Stomach smooth muscle (tissue), 2 donors: Measurements from ENCODE around the gene PLEKHA6.
A peak's percentile ranks its signal among the peaks of the same experiment; 100 is the strongest.

Experiments used
- H3K27ac ChIP-seq: one replicate; pipeline ENCODE4 v1.7.0; 2013; ENCODE audit warnings: mild to moderate bottlenecking, low read length, inconsistent platforms
- H3K27me3 ChIP-seq, 2 donors: one replicate each; pipeline ENCODE4 v1.7.0; 2013; ENCODE audit warnings: low read length in 2 of 2; ENCODE audit not compliant: insufficient read depth in 2 of 2, control insufficient read depth in 1 of 2
- H3K36me3 ChIP-seq, 2 donors: one replicate each; pipeline ENCODE4 v1.7.0; 2013; ENCODE audit warnings: low read length in 2 of 2; ENCODE audit not compliant: control insufficient read depth in 2 of 2, insufficient read depth in 2 of 2
- H3K4me1 ChIP-seq: one replicate; pipeline ENCODE4 v1.7.0; 2013; ENCODE audit warnings: low read length; ENCODE audit not compliant: control insufficient read depth, insufficient read depth
- H3K4me3 ChIP-seq, 2 donors: one replicate each; pipeline ENCODE4 v1.7.0; 2013; ENCODE audit warnings: low read length in 2 of 2
- H3K9ac ChIP-seq, 2 donors: one replicate each; pipeline ENCODE4 v1.7.0; 2013; ENCODE audit warnings: low read length in 2 of 2, mild to moderate bottlenecking in 1 of 2
- H3K9me3 ChIP-seq, 2 donors: one replicate each; pipeline ENCODE4 v1.7.0; 2013; ENCODE audit warnings: low read length in 2 of 2; ENCODE audit not compliant: control insufficient read depth in 2 of 2
- donor health status: healthy.
- donor health status: Pancreatic carcinoma.

The PLEKHA6 gene

DNA sequence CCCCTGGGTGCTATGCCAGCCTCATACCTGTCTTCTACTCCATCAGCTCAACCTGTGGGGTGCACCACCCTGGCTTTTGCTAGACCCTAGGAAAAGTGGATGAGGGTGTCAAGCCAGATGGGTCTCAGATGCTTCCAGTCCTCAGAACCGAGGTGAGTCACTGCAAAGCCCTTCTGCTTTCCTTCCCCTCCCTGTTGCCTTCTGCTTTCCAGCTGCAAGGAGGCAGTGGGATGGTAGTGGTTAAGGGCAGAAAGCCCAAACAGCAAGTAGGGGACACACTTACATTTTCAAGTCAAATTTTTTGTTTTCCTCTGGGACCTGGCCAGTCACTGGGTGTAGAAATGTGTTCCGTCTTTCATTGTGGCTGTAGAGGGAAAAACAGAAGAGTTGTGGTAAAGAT is 85.3 kb downstream of the PLEKHA6 start:
- Histone ChIP-seq H3K4me3 (no peak overlapping the region), H3K27me3 (peaks cover 5% of the 10 kb centered on the region in 2 donors), H3K27ac (no peak overlapping the region), H3K9me3 (no peaks in the 10 kb centered on the region), H3K36me3 (peaks cover 0 to 4% of the 10 kb centered on the region in 2 donors), H3K4me1 (peaks cover 12% of the 10 kb centered on the region), H3K9ac (no peak overlapping the region)

DNA sequence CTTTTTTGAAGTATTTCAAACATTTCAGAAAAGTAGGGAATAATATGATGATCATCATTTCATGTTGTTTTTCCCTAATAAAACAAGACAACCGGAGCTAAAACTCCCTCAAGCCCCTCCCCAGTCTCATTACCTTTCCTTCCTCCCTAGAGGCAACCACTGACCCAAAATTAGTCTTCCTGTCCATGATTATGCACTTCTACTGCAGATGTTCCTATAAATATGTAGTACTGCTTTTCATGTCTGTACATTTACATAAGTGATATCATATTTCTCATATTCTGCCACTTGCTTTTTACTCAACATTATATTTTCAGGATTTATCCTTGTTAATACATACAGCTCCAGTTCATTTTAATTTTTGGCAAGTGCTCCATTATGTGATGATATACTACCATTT is 87.2 kb downstream of the PLEKHA6 start:
- Histone ChIP-seq H3K27me3 (peaks cover 5 to 7% of the 10 kb centered on the region in 2 donors), H3K9ac (no peak overlapping the region), H3K4me3 (no peak overlapping the region), H3K4me1 (peaks cover 8% of the 10 kb centered on the region), H3K36me3 (peaks cover 0 to 4% of the 10 kb centered on the region in 2 donors), H3K27ac (no peak overlapping the region), H3K9me3 (no peaks in the 10 kb centered on the region)

DNA sequence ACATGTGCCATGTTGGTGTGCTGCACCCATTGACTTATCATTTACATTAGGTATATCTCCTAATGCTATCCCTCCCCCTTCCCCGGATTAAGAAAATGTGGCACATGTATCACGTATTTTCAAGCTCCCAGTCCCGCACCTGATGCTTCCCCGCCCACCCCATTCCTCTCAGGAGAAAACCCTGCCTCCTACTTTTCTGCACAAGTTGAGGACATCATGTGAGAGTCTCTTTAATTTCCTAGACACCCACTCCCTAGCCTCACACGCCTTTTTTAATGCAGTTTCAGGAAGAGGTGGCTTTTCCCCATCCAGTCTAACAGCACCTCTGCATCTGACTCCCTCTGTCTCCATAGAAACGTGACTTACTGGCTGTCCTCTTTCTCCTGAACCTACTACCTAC is 87.8 kb downstream of the PLEKHA6 start:
- Histone ChIP-seq H3K9me3 (no peaks in the 10 kb centered on the region), H3K9ac (no peak overlapping the region), H3K4me3 (no peak overlapping the region), H3K4me1 (peaks cover 7% of the 10 kb centered on the region), H3K27ac (no peak overlapping the region), H3K36me3 (peaks cover 0 to 4% of the 10 kb centered on the region in 2 donors), H3K27me3 (peaks cover 5 to 7% of the 10 kb centered on the region in 2 donors)

DNA sequence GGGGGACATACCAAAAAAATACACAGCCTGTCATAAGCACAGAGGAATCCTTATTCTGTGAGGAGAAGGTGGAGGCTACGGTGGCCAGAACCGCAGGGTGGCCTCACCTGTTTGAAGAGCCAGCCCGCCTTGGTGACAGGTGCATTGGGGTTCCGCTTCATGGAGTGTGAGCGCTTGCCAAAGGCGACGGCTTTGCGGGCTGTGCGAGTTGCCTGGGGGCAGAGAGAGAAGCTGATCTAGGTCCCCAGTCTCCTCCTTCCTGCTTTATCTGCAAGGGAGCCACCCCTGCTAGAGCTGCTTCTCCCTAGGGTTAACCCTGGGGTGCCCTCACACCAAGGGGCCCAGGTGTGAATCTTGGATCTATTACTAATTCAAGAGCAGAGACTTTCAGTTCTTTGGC is 91.6 kb downstream of the PLEKHA6 start:
- H3K9ac ChIP-seq: no peak overlapping the region
- no peak overlapping the region for H3K4me3 ChIP-seq
- H3K9me3 ChIP-seq: no peaks in the 10 kb centered on the region
- no peak overlapping the region for H3K27ac ChIP-seq
- H3K27me3 ChIP-seq: peaks cover 2 to 3% of the 10 kb centered on the region in 2 donors
- H3K36me3 ChIP-seq: peaks cover 0 to 3% of the 10 kb centered on the region in 2 donors
- H3K4me1 ChIP-seq: peaks cover 16% of the 10 kb centered on the region

DNA sequence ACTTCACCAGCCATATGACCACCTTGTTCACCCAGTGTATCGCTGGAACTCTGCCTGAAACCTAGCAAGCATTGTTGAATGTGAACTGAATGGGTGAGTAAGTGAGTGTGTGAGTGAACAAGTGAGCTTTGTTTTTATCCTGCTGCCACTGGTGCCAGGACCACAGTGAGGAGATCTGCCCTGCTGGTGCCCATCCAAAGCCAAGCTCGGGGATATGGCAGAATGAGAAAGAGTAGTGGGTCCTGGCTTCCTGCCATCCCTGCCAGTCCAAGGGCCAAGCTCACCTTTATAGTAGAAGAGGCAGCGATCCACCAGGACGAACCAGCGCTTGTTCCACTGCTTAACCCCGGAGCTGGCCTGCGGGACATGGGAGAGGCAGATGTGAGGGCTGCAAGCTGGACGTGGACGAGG is 92.5 kb downstream of the PLEKHA6 start:
- Histone ChIP-seq H3K27ac (no peak overlapping the region), H3K4me3 (no peak overlapping the region)

DNA sequence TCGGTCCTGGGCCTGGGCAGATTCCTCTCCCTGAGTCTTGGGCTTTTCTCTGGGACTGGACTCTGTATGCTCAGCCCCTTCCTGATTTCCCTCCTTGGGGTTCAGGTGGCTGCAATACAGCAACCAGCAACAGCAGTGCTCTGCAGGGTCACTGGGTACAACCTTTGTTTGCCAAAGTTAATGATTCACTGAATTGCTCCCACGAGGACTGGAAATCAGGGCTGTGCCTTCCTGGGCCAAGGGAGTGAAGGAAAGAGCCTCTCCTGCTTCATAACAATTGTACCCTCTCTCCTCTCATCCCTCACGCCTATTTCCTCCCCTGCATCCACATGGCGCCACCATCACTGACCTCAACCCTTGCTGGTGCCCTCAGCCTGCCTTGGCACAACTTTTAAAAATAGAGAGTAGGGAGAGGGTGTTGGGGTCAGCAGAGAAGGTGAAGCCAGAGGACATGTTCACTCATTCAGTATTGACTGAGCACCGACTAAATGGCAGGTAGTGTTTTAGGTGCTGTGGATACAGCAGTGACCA is 93.2 kb downstream of the PLEKHA6 start:
- Histone ChIP-seq H3K9ac (no peak overlapping the region), H3K4me1 (peaks cover 18% of the 10 kb centered on the region), H3K9me3 (no peaks in the 10 kb centered on the region), H3K4me3 (no peak overlapping the region), H3K36me3 (no peaks in the 10 kb centered on the region), H3K27me3 (peaks cover 2 to 3% of the 10 kb centered on the region in 2 donors), H3K27ac (no peak overlapping the region)

More for the DNA sequence above, 92.5 kb downstream of the PLEKHA6 start:
- Histone ChIP-seq H3K27me3 (peaks cover 2 to 3% of the 10 kb centered on the region in 2 donors), H3K9ac (no peak overlapping the region), H3K9me3 (no peaks in the 10 kb centered on the region), H3K4me1 (peaks cover 18% of the 10 kb centered on the region), H3K36me3 (no peaks in the 10 kb centered on the region)

DNA sequence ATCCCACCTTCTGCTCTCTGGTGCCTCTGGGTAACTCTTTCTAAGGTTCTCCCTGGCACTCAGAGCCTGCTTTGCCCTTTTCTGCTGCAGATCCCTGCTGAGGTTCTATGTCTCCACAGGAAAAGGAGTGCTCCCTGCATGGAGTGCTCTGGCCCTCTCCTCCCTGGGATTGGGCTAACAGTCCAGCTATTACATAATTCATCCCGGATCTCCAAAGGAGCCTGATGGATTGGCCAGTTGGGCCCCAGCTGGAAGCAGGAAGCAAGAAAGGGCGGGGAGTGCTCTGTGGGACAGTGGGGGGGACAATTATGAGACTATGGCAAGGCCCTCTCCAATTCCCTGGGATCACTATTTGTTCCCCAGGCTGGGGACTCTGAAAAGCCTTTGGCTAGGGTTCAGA is 94.1 kb downstream of the PLEKHA6 start:
- Histone ChIP-seq H3K27ac (no peak overlapping the region), H3K4me3 (no peak overlapping the region), H3K9me3 (no peaks in the 10 kb centered on the region), H3K9ac (no peak overlapping the region), H3K4me1 (peaks cover 22% of the 10 kb centered on the region), H3K36me3 (no peaks in the 10 kb centered on the region), H3K27me3 (peaks cover 2 to 3% of the 10 kb centered on the region in 2 donors)

DNA sequence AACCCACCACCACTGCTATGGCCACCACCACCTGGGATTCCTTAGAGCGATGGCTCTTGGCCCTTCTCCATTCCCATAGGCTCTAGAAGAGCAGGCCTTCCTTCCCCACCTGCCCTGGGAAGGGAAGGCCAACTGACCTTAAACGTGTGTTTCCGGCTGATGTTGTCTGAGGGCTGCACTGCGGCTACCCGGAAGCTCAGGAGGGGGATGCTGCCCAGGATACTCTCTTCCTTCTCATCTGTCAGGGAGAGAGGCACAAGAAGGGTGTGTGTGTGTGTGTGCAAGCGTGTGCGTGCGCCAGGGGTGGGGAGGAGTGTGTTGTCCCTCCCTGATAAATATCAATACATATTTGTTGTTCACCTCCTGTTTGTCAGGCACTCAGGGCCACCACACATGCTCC is 94.9 kb downstream of the PLEKHA6 start:
- Histone ChIP-seq H3K9me3 (no peaks in the 10 kb centered on the region), H3K27ac (no peak overlapping the region), H3K27me3 (peaks cover 2 to 3% of the 10 kb centered on the region in 2 donors), H3K9ac (no peak overlapping the region), H3K4me1 (peaks cover 22% of the 10 kb centered on the region), H3K36me3 (no peaks in the 10 kb centered on the region), H3K4me3 (no peak overlapping the region)

DNA sequence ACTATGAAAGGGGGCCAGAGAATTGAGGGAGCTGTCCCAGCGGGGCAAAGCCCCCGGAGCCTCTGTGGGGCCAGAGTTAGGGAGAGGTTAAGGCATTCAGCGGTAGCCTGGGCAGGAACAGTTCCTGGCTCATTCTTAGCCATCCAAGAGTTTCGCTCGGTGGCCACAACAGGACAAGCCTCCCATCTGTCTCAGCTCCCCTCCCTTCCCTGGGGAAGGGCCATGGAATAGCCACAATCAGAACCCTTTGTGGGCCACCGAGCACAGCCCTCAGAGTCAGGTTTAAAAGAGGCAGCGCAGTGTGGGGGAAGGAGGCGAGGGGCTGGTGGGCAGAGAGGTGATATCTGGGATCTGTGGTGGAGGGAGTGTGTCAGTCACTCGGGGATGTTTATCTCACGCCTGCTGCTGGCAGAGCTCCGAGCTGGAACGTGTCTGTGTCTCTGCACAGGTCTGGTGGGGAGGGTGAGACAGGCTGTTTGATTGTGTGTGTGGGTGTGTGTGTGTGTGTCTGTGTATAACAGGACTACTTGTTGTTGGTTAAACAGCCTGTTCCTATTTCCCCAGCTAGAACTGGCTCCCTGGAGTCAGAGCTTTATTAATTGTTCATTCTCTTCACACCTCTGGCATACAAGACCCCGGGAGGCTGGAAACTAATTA is 96.3 kb downstream of the PLEKHA6 start:
- no peak overlapping the region for H3K27ac ChIP-seq
- H3K9ac ChIP-seq: peak overlapping the region in 1 of 2 donors; percentile 9
- H3K9me3 ChIP-seq: no peaks in the 10 kb centered on the region
- H3K4me1 ChIP-seq: peaks cover 22% of the 10 kb centered on the region
- H3K4me3 ChIP-seq: no peak overlapping the region
- H3K36me3 ChIP-seq: no peaks in the 10 kb centered on the region
- peaks cover 2 to 3% of the 10 kb centered on the region in 2 donors for H3K27me3 ChIP-seq

DNA sequence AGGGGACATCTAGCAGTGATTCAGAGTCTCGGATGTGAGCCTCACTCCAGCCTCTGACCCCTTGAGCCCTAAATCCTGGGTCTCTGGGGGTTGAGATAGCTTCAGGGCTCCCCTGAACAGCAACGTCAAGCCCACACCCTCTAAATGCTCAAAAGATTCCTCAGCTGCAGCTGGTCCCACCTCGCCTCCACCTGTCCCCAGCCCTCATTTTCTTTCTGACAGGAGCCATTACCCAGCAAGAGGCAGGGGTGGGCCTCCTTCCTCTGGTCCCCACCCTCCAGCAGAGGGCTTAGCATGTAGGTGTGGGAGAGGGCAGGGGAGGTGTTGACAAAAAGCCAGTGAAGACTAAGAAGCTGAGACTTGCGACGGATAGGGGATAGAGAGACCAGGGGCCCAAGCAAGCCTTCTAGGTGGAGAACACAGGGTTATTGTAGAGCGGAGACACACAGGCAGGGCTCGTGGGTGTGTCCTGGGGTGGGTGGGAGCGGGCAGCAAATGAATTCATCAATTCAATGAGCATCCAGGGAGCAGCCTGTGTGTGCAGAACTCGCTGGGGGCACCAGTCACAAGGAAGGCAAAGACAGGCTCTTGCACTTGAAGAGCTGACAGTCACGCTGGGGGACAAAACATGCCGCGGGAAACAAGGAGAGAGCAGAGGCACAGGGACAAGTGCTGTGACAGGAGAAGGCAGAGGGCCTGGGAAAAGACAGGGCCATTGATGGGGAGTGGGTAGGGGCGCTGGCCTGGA is 97.0 kb downstream of the PLEKHA6 start:
- peaks cover 0 to 3% of the 10 kb centered on the region in 2 donors for H3K27me3 ChIP-seq
- H3K36me3 ChIP-seq: no peaks in the 10 kb centered on the region
- H3K4me1 ChIP-seq: peaks cover 22% of the 10 kb centered on the region
- H3K4me3 ChIP-seq: no peak overlapping the region
- no peak overlapping the region for H3K27ac ChIP-seq
- H3K9ac ChIP-seq: no peak overlapping the region
- no peaks in the 10 kb centered on the region for H3K9me3 ChIP-seq
